Activated CD8-positive, alpha-beta memory T cell treated with anti-CD3 and anti-CD28 coated beads, Interleukin-2, amount 50 U/mL, for 4 hours (primary cell): Measurements from ENCODE around the gene MT1G.
"Not testable (repeated sequence)": the region's sequence is repeated elsewhere in the genome, so short reads cannot be mapped to it uniquely, and the experiment has no call there.

ENCODE experiments used
- DNase-seq: peaks from one replicate; pipeline ENCODE4 v3.0.0-alpha.2; 2020

Gene MT1G

GRCh38 chr16:56667581-56668571 is at the start of gene MT1G:
MT1G (minus strand) TSS chr16:56668065; CDS start chr16:56667993, 72 bp downstream.
- no peak for DNase-seq

- DNase-seq, result not testable (repeated sequence)
Observed at GRCh38 chr16:56717532-56717931, 49.7 kb upstream of the MT1G start.

- no peak for DNase-seq
Observed at GRCh38 chr16:56716761-56717160, 48.9 kb upstream of the MT1G start.

GRCh38 chr16:56715126-56715525 is 47.3 kb upstream of the MT1G start:
- no peak for DNase-seq

GRCh38 chr16:56713794-56714193 is 45.9 kb upstream of the MT1G start:
- DNase-seq, result no peak

GRCh38 chr16:56711862-56712261 is 44.0 kb upstream of the MT1G start:
- no peak for DNase-seq

GRCh38 chr16:56710181-56710737 is 42.4 kb upstream of the MT1G start:
- DNase-seq, result no peak

- DNase-seq, result no peak
Observed at GRCh38 chr16:56709443-56710040, 41.7 kb upstream of the MT1G start.

GRCh38 chr16:56708525-56709442 is 40.9 kb upstream of the MT1G start:
- DNase-seq, result peak; percentile 27

GRCh38 chr16:56702836-56703235 is 35.0 kb upstream of the MT1G start:
- DNase-seq, result no peak

GRCh38 chr16:56701534-56701933 is 33.7 kb upstream of the MT1G start:
- DNase-seq, result no peak

GRCh38 chr16:56700631-56701030 is 32.8 kb upstream of the MT1G start:
- DNase-seq, result no peak

GRCh38 chr16:56700195-56700594 is 32.3 kb upstream of the MT1G start:
- no peak for DNase-seq

- DNase-seq, result no peak
Observed at GRCh38 chr16:56697456-56698155, 29.7 kb upstream of the MT1G start.

- no peak for DNase-seq
Observed at GRCh38 chr16:56695246-56695645, 27.4 kb upstream of the MT1G start.

- no peak for DNase-seq
Observed at GRCh38 chr16:56691885-56692284, 24.0 kb upstream of the MT1G start.

GRCh38 chr16:56690420-56691122 is 22.7 kb upstream of the MT1G start:
- DNase-seq, result no peak

GRCh38 chr16:56689171-56689570 is 21.3 kb upstream of the MT1G start:
- DNase-seq, result no peak

GRCh38 chr16:56688762-56689161 is 20.9 kb upstream of the MT1G start:
- no peak for DNase-seq

- DNase-seq, result no peak
Observed at GRCh38 chr16:56686758-56687157, 18.9 kb upstream of the MT1G start.

- no peak for DNase-seq
Observed at GRCh38 chr16:56684926-56685590, 17.2 kb upstream of the MT1G start.
